HEK293 (cell line): Measurements from ENCODE around the gene IQGAP3.

Source experiments
- CTCF ChIA-PET: fragments of 350-600 bp; formaldehyde crosslinking; extraction: SDS; loops from one replicate; lab custom pipeline; 2021; ENCODE audit warnings: antibody characterized with exemption; lab: Yijun Ruan, JAX
- POLR2A ChIA-PET: fragments of 300-600 bp; formaldehyde crosslinking; extraction: SDS; loops from one replicate; lab custom pipeline; 2020; ENCODE audit warnings: antibody characterized with exemption, inconsistent platforms; lab: Yijun Ruan, JAX
- H3K27ac ChIP-seq: fragments of 200-500 bp; sonication (Bioruptor generic); 2 replicates; pipeline ENCODE4 v1.5.1; 2014; ENCODE audit warnings: low read depth, low read length, control low read depth, inconsistent platforms; ENCODE audit errors: extremely low read depth
- H3K36me3 ChIP-seq, 2 experiments: fragments of 200-500 bp in 1 of 2; sonication (Bioruptor generic) in 1 of 2; 1 replicate in 1 of 2; 2 replicates in 1 of 2; pipeline ENCODE4 v1.5.1; 2014 to 2017; ENCODE audit warnings: inconsistent platforms in 2 of 2, low read length in 2 of 2; ENCODE audit not compliant: control insufficient read depth in 2 of 2, insufficient read depth in 1 of 2
- H3K4me1 ChIP-seq: fragments of 200-500 bp; sonication (Bioruptor generic); 2 replicates; pipeline ENCODE4 v1.5.1; 2014; ENCODE audit warnings: mild to moderate bottlenecking, low read length, inconsistent platforms; ENCODE audit not compliant: control insufficient read depth, insufficient read depth
- H3K4me3 ChIP-seq: 2 replicates; pipeline ENCODE4 v1.5.1; 2011; ENCODE audit warnings: low read depth, mild to moderate bottlenecking, control low read depth, low read length, moderate library complexity
- H3K9me3 ChIP-seq: fragments of 200-500 bp; sonication (Bioruptor generic); 2 replicates; pipeline ENCODE4 v1.5.1; 2014; ENCODE audit warnings: low read depth, low read length, inconsistent platforms; ENCODE audit not compliant: control insufficient read depth, insufficient read depth
- ATF2 ChIP-seq: fragments of 450-650 bp; formaldehyde crosslinking; IDR thresholded peaks from 2 replicates; pipeline ENCODE4 v1.5.1; 2016; ENCODE audit warnings: missing biosample characterization, missing genetic modification characterization, low read depth
- GFI1B ChIP-seq: fragments of 450-650 bp; formaldehyde crosslinking; IDR thresholded peaks from 2 replicates; pipeline ENCODE4 v1.5.1; 2016; ENCODE audit warnings: missing biosample characterization, missing genetic modification characterization
- GLI2 ChIP-seq: fragments of 450-650 bp; formaldehyde crosslinking; IDR thresholded peaks from 2 replicates; pipeline ENCODE4; 2017; ENCODE audit warnings: missing biosample characterization, missing genetic modification characterization, low read depth, borderline replicate concordance
- KLF1 ChIP-seq: fragments of 450-650 bp; formaldehyde crosslinking; IDR thresholded peaks from 2 replicates; pipeline ENCODE4 v1.5.1; 2016; ENCODE audit warnings: missing biosample characterization, missing genetic modification characterization
- MYNN ChIP-seq: fragments of 450-650 bp; formaldehyde crosslinking; IDR thresholded peaks from 2 replicates; pipeline ENCODE4 v1.5.1; 2016; ENCODE audit warnings: missing biosample characterization, missing genetic modification characterization, borderline replicate concordance
- PRDM10 ChIP-seq: fragments of 450-650 bp; formaldehyde crosslinking; IDR thresholded peaks from 2 replicates; pipeline ENCODE4 v1.5.1; 2016; ENCODE audit warnings: missing biosample characterization, missing genetic modification characterization
- SALL2 ChIP-seq: fragments of 450-650 bp; formaldehyde crosslinking; IDR thresholded peaks from 2 replicates; pipeline ENCODE4 v1.5.0; 2017; ENCODE audit warnings: missing biosample characterization, mild to moderate bottlenecking, missing genetic modification characterization, borderline replicate concordance
- SETDB1 ChIP-seq: IDR thresholded peaks from one replicate; pipeline ENCODE4 v1.6.1; 2017; ENCODE audit warnings: mild to moderate bottlenecking, low read length, moderate library complexity, mixed read lengths; ENCODE audit not compliant: insufficient read length
- ZBTB17 ChIP-seq: fragments of 450-650 bp; formaldehyde crosslinking; IDR thresholded peaks from 2 replicates; pipeline ENCODE4 v1.5.1; 2016; ENCODE audit warnings: missing biosample characterization, missing genetic modification characterization
- ZNF121 ChIP-seq: fragments of 450-650 bp; formaldehyde crosslinking; IDR thresholded peaks from 2 replicates; pipeline ENCODE4 v1.5.1; 2016; ENCODE audit warnings: missing biosample characterization, missing genetic modification characterization
- ZNF280C ChIP-seq: fragments of 450-650 bp; formaldehyde crosslinking; IDR thresholded peaks from 2 replicates; pipeline ENCODE4 v1.5.1; 2016; ENCODE audit warnings: missing biosample characterization, missing genetic modification characterization
- ZNF366 ChIP-seq: fragments of 450-650 bp; formaldehyde crosslinking; conservative IDR thresholded peaks from 2 replicates; pipeline ENCODE4 v1.5.1; 2016; ENCODE audit warnings: missing biosample characterization, missing genetic modification characterization
- ZNF561 ChIP-seq: fragments of 450-650 bp; IDR thresholded peaks from 2 replicates; pipeline ENCODE4 v1.5.1; 2018; ENCODE audit warnings: missing biosample characterization, missing genetic modification characterization, borderline replicate concordance
- ZNF600 ChIP-seq: fragments of 450-650 bp; formaldehyde crosslinking; IDR thresholded peaks from 2 replicates; pipeline ENCODE4 v1.5.1; 2016; ENCODE audit warnings: missing biosample characterization, missing genetic modification characterization
- ZNF624 ChIP-seq: fragments of 450-650 bp; formaldehyde crosslinking; IDR thresholded peaks from 2 replicates; pipeline ENCODE4 v1.5.1; 2017; ENCODE audit warnings: missing biosample characterization, missing genetic modification characterization
- ZNF670 ChIP-seq: fragments of 450-650 bp; formaldehyde crosslinking; IDR thresholded peaks from 2 replicates; pipeline ENCODE4 v1.5.1; 2016; ENCODE audit warnings: missing biosample characterization, missing genetic modification characterization, low read depth
- ZNF768 ChIP-seq: fragments of 450-650 bp; formaldehyde crosslinking; IDR thresholded peaks from 2 replicates; pipeline ENCODE4 v1.5.1; 2018; ENCODE audit warnings: missing biosample characterization, mild to moderate bottlenecking, missing genetic modification characterization
- ZNF843 ChIP-seq: fragments of 450-650 bp; formaldehyde crosslinking; IDR thresholded peaks from 2 replicates; pipeline ENCODE4 v1.5.1; 2016; ENCODE audit warnings: missing biosample characterization, missing genetic modification characterization
- TF ChIP-seq, protein P1 (sequence below): fragments of 450-650 bp; formaldehyde crosslinking; IDR thresholded peaks from 2 replicates; pipeline ENCODE4 v1.5.1; 2017; ENCODE audit warnings: missing biosample characterization, missing genetic modification characterization

The IQGAP3 gene

GRCh38 chr1:156495401-156496140 lies 76.8 kb downstream of the IQGAP3 start:
- H3K4me1 ChIP-seq: peaks cover 11% of the 10 kb centered on the region
- TF ChIP-seq ZBTB17 (tag by site-specific recombination) (no peak), ZNF121 (tag by site-specific recombination) (peak; percentile 64)
- CTCF ChIA-PET: interaction anchor here (0.7 kb wide), 2 partner anchors 20 to 162 kb away, joined by 3 read pairs; no protein-coding TSS in a partner anchor

DNA sequence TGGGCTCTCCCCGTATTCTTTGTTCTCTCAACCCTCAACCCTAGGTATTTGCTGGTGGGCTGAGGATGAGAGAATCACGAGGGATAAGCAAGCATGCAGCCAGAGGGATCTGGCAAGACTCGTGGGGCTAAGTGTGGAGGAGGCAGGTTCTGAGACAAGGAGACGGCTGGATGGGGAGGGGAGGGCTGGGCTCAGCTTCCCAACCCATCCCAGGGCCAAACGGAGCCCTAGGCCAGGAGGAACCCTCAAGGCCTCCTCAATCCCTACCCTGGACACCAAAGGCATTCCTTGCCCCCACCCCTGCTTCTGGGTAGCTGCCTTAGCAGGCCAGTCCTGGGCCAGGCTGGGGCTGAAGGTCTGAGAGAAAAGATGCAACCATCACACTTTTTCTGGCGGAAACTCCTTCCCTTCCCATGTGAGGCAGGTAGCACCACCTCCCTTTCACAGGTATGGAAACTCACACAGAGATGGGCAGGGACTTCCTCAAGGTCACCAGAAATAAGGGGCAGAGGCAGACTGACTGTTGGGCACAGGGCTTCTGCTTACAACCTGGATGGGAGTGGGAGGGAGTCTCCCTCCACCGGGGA lies 78.0 kb downstream of the IQGAP3 start:
- no peak for TF ChIP-seq MYNN
- no peak for TF ChIP-seq ZNF280C (tag by site-specific recombination)
- no peak for TF ChIP-seq ZNF561 (tag by site-specific recombination)
- no peak for TF ChIP-seq ATF2
- TF ChIP-seq SETDB1: no peak
- TF ChIP-seq PRDM10 (tag by site-specific recombination): no peak
- no peak for TF ChIP-seq GLI2
- no peak for TF ChIP-seq GFI1B
- TF ChIP-seq, protein P1, sequence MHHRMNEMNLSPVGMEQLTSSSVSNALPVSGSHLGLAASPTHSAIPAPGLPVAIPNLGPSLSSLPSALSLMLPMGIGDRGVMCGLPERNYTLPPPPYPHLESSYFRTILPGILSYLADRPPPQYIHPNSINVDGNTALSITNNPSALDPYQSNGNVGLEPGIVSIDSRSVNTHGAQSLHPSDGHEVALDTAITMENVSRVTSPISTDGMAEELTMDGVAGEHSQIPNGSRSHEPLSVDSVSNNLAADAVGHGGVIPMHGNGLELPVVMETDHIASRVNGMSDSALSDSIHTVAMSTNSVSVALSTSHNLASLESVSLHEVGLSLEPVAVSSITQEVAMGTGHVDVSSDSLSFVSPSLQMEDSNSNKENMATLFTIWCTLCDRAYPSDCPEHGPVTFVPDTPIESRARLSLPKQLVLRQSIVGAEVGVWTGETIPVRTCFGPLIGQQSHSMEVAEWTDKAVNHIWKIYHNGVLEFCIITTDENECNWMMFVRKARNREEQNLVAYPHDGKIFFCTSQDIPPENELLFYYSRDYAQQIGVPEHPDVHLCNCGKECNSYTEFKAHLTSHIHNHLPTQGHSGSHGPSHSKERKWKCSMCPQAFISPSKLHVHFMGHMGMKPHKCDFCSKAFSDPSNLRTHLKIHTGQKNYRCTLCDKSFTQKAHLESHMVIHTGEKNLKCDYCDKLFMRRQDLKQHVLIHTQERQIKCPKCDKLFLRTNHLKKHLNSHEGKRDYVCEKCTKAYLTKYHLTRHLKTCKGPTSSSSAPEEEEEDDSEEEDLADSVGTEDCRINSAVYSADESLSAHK: no peak
- TF ChIP-seq ZNF768 (tag by site-specific recombination): no peak
- no peak for TF ChIP-seq ZNF600
- no peak for TF ChIP-seq ZNF624
- TF ChIP-seq ZNF843: no peak
- no peak for TF ChIP-seq ZNF366 (tag by site-specific recombination)
- no peak for TF ChIP-seq ZNF670 (tag by site-specific recombination)
- no peak for TF ChIP-seq SALL2
- TF ChIP-seq KLF1: no peak
- Histone ChIP-seq H3K4me1 (peaks cover 21% of the 10 kb centered on the region), H3K27ac (no peak overlapping the region), H3K36me3 (peaks cover 0 to 9% of the 10 kb centered on the region in 2 experiments; a peak in 1 of 3 replicates), H3K9me3 (no peaks in the 10 kb centered on the region), H3K4me3 (no peak overlapping the region)
- ChIA-PET POLR2A (no interaction called here), CTCF (interaction anchor here (0.5 to 1.3 kb wide), 3 partner anchors 14 to 108 kb away, joined by 3 read pairs; no protein-coding TSS in a partner anchor)

More at GRCh38 chr1:156495401-156496140, 76.8 kb downstream of the IQGAP3 start:
- no peak overlapping the region for H3K4me3 ChIP-seq
- H3K36me3 ChIP-seq: peaks cover 0 to 9% of the 10 kb centered on the region in 2 experiments; a peak in 1 of 3 replicates
- H3K9me3 ChIP-seq: no peaks in the 10 kb centered on the region
- POLR2A ChIA-PET: no interaction called here
- H3K27ac ChIP-seq: no peak overlapping the region
